Neutrophil (primary cell): Measurements from ENCODE around the gene ITPR2.

Experiments used
- H3K27ac ChIP-seq: fragments of 200-600 bp; sonication (generic); 2 replicates; pipeline ENCODE4 v1.5.1; 2016; ENCODE audit warnings: mild to moderate bottlenecking, moderate library complexity
- H3K27me3 ChIP-seq: fragments of 200-600 bp; sonication (generic); 2 replicates; pipeline ENCODE4 v1.6.0; 2016; ENCODE audit warnings: mild to moderate bottlenecking
- H3K36me3 ChIP-seq: fragments of 200-600 bp; sonication (generic); 2 replicates; pipeline ENCODE4 v1.5.1; 2017
- H3K4me1 ChIP-seq, 2 experiments: fragments of 200-600 bp in 1 of 2; sonication (generic) in 1 of 2; 1 replicate in 1 of 2; 2 replicates in 1 of 2; pipeline versions ENCODE4 v1.5.1 to v1.6.1; 2013 to 2016; ENCODE audit warnings: low read depth in 1 of 2, low read length in 1 of 2, mild to moderate bottlenecking in 1 of 2, moderate library complexity in 1 of 2; ENCODE audit not compliant: control insufficient read depth in 1 of 2, insufficient read depth in 1 of 2
- H3K4me3 ChIP-seq, 2 experiments: fragments of 200-600 bp in 1 of 2; sonication (generic) in 1 of 2; 1 replicate in 1 of 2; 2 replicates in 1 of 2; pipeline ENCODE4 v1.5.1; 2013 to 2016; ENCODE audit warnings: low read depth in 1 of 2, low read length in 1 of 2, mild to moderate bottlenecking in 1 of 2, moderate library complexity in 1 of 2
- H3K9me3 ChIP-seq: fragments of 200-600 bp; sonication (generic); 2 replicates; pipeline ENCODE4 v1.5.1; 2016
- TF ChIP-seq, protein P1 (sequence below): fragments of 200-600 bp; sonication (generic); IDR thresholded peaks from 2 replicates; pipeline ENCODE4 v1.5.1; 2016; ENCODE audit warnings: antibody characterized with exemption

The ITPR2 gene

DNA sequence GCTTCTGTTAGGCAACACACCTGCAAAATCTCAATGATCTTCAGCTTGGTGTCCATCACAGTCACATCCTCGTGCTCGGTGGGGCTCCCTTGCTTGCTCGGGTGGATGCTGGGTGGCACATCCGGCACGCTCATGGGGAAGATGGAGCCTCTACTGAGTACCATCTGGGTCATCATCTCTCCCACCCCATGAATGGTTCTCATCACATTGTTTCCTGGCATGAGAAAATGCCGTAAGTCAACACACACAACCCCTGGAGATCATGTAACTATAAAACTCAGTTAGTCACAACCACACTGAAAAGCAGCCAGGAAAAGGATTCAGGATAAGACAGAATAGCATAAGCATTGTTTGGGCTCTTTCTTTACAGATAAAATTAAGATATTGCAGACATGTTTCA, 201.1 kb downstream of the ITPR2 start:
- TF ChIP-seq, protein P1, sequence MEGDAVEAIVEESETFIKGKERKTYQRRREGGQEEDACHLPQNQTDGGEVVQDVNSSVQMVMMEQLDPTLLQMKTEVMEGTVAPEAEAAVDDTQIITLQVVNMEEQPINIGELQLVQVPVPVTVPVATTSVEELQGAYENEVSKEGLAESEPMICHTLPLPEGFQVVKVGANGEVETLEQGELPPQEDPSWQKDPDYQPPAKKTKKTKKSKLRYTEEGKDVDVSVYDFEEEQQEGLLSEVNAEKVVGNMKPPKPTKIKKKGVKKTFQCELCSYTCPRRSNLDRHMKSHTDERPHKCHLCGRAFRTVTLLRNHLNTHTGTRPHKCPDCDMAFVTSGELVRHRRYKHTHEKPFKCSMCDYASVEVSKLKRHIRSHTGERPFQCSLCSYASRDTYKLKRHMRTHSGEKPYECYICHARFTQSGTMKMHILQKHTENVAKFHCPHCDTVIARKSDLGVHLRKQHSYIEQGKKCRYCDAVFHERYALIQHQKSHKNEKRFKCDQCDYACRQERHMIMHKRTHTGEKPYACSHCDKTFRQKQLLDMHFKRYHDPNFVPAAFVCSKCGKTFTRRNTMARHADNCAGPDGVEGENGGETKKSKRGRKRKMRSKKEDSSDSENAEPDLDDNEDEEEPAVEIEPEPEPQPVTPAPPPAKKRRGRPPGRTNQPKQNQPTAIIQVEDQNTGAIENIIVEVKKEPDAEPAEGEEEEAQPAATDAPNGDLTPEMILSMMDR = no peak
- Histone ChIP-seq H3K4me3 (no peak overlapping the region), H3K9me3 (no peaks in the 10 kb centered on the region), H3K27me3 (no peaks in the 10 kb centered on the region), H3K4me1 (no peaks in the 10 kb centered on the region), H3K36me3 (peaks cover 16% of the 10 kb centered on the region), H3K27ac (no peak overlapping the region)

DNA sequence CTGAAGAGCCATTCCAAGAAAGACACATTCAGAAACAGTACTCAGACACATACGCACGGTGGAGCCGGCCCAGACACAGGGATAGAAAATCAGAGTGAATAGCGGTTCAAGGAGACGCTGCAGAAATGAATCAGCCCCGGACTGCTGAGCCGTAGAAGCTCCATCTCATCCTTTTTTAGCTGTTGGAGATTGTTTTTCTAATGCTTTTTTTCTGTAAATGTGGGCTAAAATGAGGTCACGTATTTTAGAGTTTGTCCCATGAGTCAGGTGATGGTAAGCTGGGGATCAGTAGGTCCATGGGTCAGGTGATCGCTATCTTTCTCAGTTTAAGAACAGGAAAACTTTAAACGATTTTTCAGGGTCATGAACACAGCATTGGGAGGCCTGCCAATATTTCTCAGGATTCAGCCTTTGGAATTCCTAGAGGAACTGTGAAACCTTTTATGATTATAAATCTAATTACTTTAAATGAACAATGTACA, 202.4 kb downstream of the ITPR2 start:
- TF ChIP-seq, protein P1 = no peak
- no peak overlapping the region for H3K27ac ChIP-seq
- no peak overlapping the region for H3K4me3 ChIP-seq

DNA sequence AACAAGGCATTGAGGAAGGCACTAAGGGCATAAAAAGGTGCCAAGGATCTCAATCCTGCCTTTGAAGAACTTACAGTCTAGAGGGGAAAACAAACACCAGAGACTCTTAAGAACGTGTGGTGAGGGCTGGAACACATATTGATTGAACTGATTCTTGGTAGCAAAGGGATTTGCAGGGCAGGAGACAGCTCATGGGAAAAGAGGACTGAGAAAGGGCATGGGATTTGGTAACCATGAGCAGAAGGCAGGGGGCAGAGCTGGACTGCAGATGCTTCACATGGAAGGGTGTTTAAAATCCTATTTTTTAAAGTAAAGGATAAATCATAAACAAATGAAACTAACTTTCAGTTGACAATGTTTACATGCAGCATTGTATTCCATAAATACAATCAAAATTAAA, 203.1 kb downstream of the ITPR2 start:
- TF ChIP-seq, protein P1 = no peak
- H3K36me3 ChIP-seq = peaks cover 28% of the 10 kb centered on the region

More for the DNA sequence above, 202.4 kb downstream of the ITPR2 start:
- H3K27me3 ChIP-seq = no peaks in the 10 kb centered on the region
- peaks cover 26% of the 10 kb centered on the region for H3K36me3 ChIP-seq
- no peaks in the 10 kb centered on the region for H3K9me3 ChIP-seq
- no peaks in the 10 kb centered on the region for H3K4me1 ChIP-seq

DNA sequence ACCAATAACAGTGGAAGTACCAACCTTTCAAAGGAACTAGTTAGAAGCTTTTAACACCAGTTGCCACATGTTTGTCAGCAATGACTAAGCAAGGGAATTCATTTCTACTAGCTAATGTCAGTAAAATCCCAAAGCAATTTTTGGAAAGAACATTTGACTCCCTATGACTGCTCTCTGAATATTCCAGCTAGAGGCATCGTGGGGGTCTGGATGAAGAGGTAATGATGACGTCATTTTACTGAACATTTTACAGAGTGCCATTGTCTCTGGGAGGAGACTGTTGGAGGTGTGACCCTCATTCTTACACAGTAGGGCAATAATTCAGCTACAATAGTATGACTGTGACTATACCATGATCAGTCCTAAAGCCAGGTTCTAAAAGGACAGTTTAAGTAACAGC, 204.8 kb downstream of the ITPR2 start:
- TF ChIP-seq, protein P1 = no peak
- no peaks in the 10 kb centered on the region for H3K27me3 ChIP-seq
- H3K4me3 ChIP-seq = no peak overlapping the region
- peaks cover 28% of the 10 kb centered on the region for H3K36me3 ChIP-seq
- H3K27ac ChIP-seq = no peak overlapping the region
- H3K9me3 ChIP-seq = no peaks in the 10 kb centered on the region
- no peaks in the 10 kb centered on the region for H3K4me1 ChIP-seq

More for the DNA sequence above, 203.1 kb downstream of the ITPR2 start:
- Histone ChIP-seq H3K27ac (no peak overlapping the region), H3K4me1 (no peaks in the 10 kb centered on the region), H3K9me3 (no peaks in the 10 kb centered on the region), H3K4me3 (no peak overlapping the region), H3K27me3 (no peaks in the 10 kb centered on the region)

DNA sequence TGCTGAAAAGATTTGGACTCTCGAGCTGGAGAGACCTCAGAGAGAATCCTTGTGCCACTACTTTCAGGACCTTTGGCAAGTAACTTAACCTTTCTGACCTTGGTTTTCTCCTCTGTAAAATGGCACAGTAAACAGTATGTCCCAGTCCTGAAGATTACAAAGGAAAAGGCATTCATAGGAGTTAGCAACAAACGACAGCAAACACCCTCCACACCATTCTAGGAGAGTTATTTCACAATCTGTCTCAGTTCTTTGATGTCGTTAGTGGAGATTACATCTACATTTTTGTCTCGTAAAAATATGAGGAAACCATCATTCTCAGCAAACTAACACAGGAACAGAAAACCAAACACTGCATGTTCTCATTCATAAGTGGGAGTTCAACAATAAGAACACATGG, 205.7 kb downstream of the ITPR2 start:
- Histone ChIP-seq H3K27ac (no peak overlapping the region), H3K27me3 (no peaks in the 10 kb centered on the region), H3K4me3 (no peak overlapping the region), H3K9me3 (no peaks in the 10 kb centered on the region), H3K36me3 (peaks cover 34% of the 10 kb centered on the region), H3K4me1 (no peaks in the 10 kb centered on the region)
- TF ChIP-seq, protein P1 = no peak

DNA sequence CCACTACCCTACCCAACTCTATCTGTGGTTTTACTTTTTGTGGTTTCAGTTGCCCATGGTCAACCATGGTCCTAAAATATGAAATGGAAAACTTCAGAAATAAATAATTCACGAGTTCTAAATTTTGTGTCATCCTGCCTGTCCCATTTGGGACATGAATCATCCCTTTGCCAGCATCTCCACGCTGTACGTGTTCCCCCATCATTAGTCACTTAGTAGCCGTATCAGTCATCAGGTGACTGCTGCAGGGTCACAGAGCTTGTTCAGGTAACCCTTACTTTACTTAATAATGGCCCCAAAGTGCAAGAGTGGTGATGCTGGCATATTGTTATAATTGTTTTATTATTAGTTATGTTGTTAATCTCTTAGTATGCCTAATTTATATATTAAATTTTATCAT, 209.9 kb downstream of the ITPR2 start:
- Histone ChIP-seq H3K27me3 (no peaks in the 10 kb centered on the region), H3K4me3 (no peak overlapping the region), H3K9me3 (no peaks in the 10 kb centered on the region), H3K36me3 (peaks cover 70% of the 10 kb centered on the region), H3K27ac (no peak overlapping the region), H3K4me1 (no peaks in the 10 kb centered on the region)
- TF ChIP-seq, protein P1 = no peak
